Measurements from ENCODE around the gene ZBTB2.
A peak's percentile ranks its signal among the peaks of the same experiment; 100 is the strongest.

The ZBTB2 gene

DNA sequence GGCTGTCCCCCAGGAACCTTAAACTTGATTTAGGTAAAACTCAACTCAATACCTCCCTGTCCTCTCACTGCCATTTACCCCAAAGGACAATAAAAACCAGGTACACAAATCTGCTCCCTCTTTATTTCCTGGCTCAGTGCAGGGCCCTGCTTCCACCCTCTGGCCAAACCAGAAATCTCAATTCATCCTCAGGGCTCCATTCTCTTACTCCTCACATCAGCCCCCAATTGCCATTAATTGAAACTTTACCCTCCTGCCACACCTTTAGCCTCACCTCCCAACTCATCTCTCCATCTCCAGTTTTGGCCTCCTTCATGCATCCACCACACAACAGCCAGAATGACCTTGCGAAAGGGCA is 10.5 kb downstream of the ZBTB2 start:
- TF ChIP-seq, protein P1, sequence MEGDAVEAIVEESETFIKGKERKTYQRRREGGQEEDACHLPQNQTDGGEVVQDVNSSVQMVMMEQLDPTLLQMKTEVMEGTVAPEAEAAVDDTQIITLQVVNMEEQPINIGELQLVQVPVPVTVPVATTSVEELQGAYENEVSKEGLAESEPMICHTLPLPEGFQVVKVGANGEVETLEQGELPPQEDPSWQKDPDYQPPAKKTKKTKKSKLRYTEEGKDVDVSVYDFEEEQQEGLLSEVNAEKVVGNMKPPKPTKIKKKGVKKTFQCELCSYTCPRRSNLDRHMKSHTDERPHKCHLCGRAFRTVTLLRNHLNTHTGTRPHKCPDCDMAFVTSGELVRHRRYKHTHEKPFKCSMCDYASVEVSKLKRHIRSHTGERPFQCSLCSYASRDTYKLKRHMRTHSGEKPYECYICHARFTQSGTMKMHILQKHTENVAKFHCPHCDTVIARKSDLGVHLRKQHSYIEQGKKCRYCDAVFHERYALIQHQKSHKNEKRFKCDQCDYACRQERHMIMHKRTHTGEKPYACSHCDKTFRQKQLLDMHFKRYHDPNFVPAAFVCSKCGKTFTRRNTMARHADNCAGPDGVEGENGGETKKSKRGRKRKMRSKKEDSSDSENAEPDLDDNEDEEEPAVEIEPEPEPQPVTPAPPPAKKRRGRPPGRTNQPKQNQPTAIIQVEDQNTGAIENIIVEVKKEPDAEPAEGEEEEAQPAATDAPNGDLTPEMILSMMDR (IDR thresholded peaks at IDR 0.05), result no peak
- TF ChIP-seq ZFX (IDR thresholded peaks at IDR 0.05; ENCODE audit: borderline replicate concordance), result no peak

DNA sequence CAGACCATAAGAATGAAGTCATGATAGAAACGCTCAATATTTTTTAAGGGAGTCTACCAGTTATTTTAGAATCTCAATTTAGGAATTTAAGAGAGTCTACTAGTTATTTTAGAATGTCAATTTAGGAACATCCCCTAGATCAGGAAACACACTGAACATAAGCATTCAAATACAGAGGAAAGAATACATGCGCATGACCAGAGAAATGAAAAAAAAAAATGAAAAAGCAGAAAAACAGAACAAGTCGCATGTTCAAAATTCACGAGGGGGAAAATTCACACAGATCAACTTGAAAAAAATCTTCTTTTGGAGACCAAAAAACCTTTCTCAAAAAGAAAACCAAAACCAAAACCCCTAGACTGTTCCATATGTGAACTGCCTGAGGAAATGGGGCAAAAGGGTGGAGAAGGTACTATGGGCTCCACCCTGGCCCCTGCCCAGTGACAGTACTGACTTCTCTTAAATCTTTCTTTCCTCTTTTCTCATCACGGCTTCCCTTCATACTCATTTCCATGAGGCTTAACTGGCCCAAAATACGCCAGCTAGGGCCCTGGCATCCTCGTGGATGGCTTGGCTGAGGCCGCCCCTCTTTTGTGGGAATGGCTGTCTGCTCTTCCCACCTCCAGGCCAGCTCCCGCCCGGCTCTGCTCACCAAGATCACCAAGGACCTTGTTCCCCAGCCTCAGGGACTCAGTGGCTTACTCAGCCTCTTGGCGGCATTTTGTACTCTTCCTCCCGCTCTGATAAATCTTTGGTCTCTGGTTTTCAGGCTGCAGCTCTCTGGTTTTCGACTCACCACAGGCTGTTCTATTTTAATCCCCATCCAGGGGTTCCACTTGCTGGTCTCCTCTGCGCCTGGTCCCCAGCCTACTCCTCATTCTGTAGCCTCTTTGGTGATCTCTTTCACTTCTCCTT is 11.2 kb downstream of the ZBTB2 start:
- TF ChIP-seq ZFX (IDR thresholded peaks at IDR 0.05; ENCODE audit: borderline replicate concordance), result no peak
- TF ChIP-seq, protein P1 (IDR thresholded peaks at IDR 0.05), result no peak
- H3K27ac ChIP-seq, result no peak overlapping the region

More for the DNA sequence above, 10.5 kb downstream of the ZBTB2 start:
- H3K27ac ChIP-seq, result no peak overlapping the region

DNA sequence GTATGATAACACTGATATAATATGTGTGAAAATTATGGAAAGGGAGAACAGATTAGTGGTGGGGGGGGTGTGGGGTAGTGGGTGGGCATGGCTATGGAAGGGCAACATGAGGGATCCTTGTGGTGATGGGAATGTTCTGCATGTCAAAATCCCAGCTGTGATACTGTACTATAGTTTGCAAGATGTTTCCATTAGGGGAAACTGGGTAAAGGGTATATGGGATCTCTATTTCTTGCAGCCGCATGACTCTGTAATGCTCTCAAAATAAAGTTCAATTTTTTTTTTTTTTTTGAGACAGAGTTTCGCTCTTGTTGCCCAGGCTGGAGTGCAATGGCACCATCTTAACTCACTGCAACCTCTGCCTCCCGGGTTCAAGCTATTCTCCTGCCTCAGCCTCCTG is 14.3 kb downstream of the ZBTB2 start:
- H3K27ac ChIP-seq, result no peak overlapping the region
- TF ChIP-seq, protein P1 (IDR thresholded peaks at IDR 0.05), result no peak
- no peak for TF ChIP-seq ZFX (IDR thresholded peaks at IDR 0.05; ENCODE audit: borderline replicate concordance)

DNA sequence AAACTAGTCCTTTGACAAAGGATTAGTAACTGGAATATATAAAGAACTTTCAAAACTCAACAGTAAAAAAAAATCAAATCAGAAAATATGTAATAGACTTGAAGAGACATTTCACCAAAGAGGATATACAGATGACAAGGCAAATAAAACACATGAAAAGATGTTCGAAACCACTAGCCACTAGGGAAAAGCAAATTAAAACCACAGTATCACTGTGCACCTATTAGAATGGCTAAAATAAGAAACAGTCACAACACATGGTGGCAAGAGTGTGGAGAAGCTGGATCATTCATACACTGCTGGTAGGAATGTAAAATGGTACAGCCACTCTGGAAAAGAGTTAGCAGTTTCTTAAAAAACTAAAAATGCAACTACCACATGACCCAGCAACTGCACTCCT is 14.9 kb downstream of the ZBTB2 start:
- no peak for TF ChIP-seq ZFX (IDR thresholded peaks at IDR 0.05; ENCODE audit: borderline replicate concordance)
- TF ChIP-seq, protein P1 (IDR thresholded peaks at IDR 0.05), result no peak
- no peak overlapping the region for H3K27ac ChIP-seq

DNA sequence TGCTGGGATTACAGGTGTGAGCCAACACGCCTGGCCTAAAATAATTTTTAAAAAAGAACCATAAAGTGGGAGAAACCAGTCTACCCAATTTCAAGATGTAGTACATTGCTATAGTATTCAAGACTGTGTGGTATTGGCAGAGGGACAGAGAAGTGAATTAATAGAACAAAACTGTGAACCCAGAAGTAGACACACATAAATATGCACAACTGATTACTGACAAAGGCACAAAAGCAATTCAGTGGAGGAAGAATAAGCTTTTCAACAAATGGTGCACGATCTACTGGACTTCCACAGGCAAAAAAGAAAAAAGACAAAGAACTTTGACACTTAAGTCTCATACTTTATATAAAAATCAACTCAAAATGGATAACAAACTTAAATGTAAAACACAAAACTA is 15.5 kb downstream of the ZBTB2 start:
- H3K27ac ChIP-seq, result no peak overlapping the region
- TF ChIP-seq, protein P1 (IDR thresholded peaks at IDR 0.05), result no peak
- no peak for TF ChIP-seq ZFX (IDR thresholded peaks at IDR 0.05; ENCODE audit: borderline replicate concordance)

DNA sequence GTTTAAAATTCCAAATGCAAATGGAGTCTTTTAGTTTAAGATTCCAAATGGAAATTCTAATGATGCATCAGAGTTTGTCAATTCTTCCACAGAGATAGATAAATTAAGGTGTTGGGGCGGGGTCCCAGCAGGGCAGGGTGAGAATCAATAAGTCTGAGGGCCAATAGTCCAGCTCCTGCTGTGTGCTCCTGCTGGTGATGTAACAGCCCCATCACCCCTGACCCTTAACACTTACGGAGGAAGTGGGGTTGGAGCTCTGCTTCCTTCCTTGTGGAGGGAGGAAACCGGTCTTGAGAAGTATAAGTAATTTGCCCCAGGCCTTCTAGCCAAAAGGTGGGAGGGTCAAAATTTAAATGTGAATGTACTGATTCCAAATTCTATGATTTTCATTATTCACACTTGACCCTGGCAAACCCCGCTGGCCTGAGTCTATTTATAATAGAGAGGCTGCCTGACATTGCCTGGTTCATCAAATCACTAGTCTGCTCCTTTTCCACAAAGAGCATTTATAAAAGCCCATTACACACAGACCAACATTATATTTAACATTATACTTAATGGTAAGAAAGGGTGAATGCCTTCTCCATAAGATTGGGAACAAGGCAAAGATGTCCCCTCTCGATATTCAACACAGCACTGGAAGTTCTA is 17.2 kb downstream of the ZBTB2 start:
- H3K27ac ChIP-seq, result peak overlapping the region; percentile 26; the same call in 1 of the 2 replicates
- TF ChIP-seq, protein P1 (IDR thresholded peaks at IDR 0.05), result no peak
- TF ChIP-seq ZFX (IDR thresholded peaks at IDR 0.05; ENCODE audit: borderline replicate concordance), result no peak

DNA sequence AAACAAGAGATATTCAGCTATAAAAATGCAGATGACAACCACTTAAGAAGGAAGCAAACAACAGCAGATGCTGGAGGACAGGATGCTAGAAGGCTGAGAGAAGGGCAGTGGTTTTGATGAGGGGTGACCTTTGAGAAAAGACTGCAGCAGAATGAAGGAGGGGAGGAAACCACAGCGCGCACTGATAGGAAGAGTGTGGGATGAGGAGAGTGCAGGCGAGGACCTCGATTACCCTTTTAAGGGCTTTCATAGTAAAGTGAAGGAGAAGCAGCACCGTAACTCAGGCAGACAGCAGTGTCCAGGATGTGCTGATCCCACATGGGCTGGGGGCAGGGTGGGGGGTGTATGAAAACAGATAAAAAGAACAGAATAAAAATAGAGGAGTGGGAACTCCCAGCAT is 19.2 kb downstream of the ZBTB2 start:
- no peak overlapping the region for H3K27ac ChIP-seq
- TF ChIP-seq, protein P1 (IDR thresholded peaks at IDR 0.05), result no peak
- TF ChIP-seq ZFX (IDR thresholded peaks at IDR 0.05; ENCODE audit: borderline replicate concordance), result no peak
